PC-3 (cell line): Measurements from ENCODE around the gene RLN1.

ENCODE experiments used
- CTCF ChIP-seq: fragments of 300-600 bp; sonication (generic); conservative IDR thresholded peaks from 2 replicates; pipeline ENCODE4 v1.5.1; 2017; ENCODE audit warnings: antibody characterized with exemption, low read depth, mild to moderate bottlenecking, low read length
- EZH2 ChIP-seq: fragments of 300-600 bp; sonication (generic); IDR thresholded peaks from one replicate; pipeline ENCODE4 v1.6.1; 2017; ENCODE audit warnings: antibody characterized with exemption, mild to moderate bottlenecking, low read length; ENCODE audit not compliant: unreplicated experiment
- EZH2phosphoT487 ChIP-seq: fragments of 300-600 bp; sonication (generic); IDR thresholded peaks from 2 replicates; pipeline ENCODE4 v1.6.1; 2018; ENCODE audit warnings: mild to moderate bottlenecking, antibody characterized with exemption, low read length, borderline replicate concordance

DNA sequence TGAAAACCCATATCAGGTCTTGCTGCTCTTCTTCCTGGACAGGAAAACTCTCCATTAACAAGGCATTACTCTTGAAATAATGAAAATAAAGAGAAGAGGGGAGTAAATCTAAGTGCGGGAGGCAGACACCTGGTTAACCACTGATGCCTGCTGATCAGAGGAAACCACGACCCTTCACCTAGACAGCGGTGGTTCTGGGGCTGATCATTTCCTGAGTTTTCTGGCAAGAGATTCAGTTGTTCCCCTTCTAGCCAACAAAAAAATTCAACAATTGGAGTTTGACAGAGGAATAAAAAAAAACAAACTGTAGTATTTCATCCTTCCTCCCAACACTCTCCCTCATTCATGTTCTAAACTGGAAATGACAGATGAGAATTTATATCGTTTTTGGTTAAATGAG lies 38.1 kb downstream of the RLN1 start:
- TF ChIP-seq EZH2 (no peak), CTCF (no peak), EZH2phosphoT487 (no peak)
